ENCODE results near the gene YPEL3. TPM values are rescaled to one million over a fixed set of nuclear protein-coding genes. Genes with fewer than 3 reads are reported as not detected.

YPEL3 gene
- total and polyA plus RNA-seq, 2 of the 8 experiments (the other 6 are each of a cell fraction or from before 2014, with no cell fraction given), result 40.3 to 53.3 TPM

DNA sequence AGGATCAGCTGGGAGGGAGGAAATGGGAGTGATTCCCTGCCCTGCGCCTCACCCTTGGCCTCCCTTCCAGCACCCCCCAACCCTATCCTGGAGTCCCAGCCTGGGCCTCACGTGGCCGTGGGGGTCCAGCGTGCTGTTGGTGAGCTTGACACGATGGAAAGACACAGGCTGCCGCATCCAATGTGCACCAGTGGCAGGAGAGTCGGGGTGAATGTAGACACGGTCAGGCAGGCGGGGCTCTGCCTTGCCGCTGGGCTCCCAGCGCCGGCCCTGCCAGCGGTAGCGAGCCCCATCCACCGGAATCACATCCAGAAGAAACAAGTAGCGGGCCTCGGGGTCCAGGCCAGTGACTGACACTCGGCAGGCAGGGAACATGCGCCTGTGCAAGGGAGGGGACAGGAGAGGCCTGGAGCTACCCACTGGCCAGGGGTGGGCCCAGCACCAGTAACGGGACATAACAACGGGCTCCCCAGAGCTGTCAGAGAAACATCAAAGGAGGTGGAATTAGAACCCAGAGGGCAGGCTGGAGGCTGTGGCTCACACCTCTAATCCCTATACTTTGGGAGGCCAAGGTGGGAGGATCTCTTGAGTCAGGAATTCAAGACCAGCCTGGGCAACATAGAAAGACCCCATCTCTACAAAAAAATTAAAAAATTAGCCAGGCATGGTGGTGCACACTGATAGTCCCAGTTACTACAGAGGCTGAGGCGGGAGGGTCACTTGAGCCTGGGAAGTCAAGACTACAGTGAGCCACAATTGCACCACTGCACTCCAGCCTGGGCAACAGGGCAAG lies 7.0 kb downstream of the YPEL3 start (continued):
- no peak for TF ChIP-seq ASH2L (IDR thresholded peaks at IDR 0.05; ENCODE audit: low read length)
- TF ChIP-seq USF2 (IDR thresholded peaks at IDR 0.05; ENCODE audit: low read length), result no peak
- no peak for TF ChIP-seq KDM4A (IDR thresholded peaks at IDR 0.05; ENCODE audit: low read depth, low read length, severe bottlenecking)
- no peak for TF ChIP-seq TCF12 (IDR thresholded peaks at IDR 0.05; ENCODE audit: low read depth, low read length)
- no peak for TF ChIP-seq SP1 (IDR thresholded peaks at IDR 0.05; ENCODE audit: low read depth, low read length)
- no peak for TF ChIP-seq SRF (IDR thresholded peaks at IDR 0.05; ENCODE audit: low read depth, low read length)
- TF ChIP-seq POLR2AphosphoS5 (IDR thresholded peaks at IDR 0.05; ENCODE audit: low read depth, low read length), result no peak
- TF ChIP-seq HDAC2 (IDR thresholded peaks at IDR 0.05; ENCODE audit: borderline replicate concordance in 1 of 2, low read depth in 2 of 2, low read length in 2 of 2), result no peak
- no peak for TF ChIP-seq TEAD4 (IDR thresholded peaks at IDR 0.05; ENCODE audit: low read depth, low read length)
- no peak for TF ChIP-seq MAFK (IDR thresholded peaks at IDR 0.05; ENCODE audit: low read depth, low read length)
